ENCODE data around the gene VIT.
"Not testable (repeated sequence)": the region's sequence is repeated elsewhere in the genome, so short reads cannot be mapped to it uniquely, and the experiment has no call there.

Gene VIT

GRCh38 chr2:36678856-36679255, 17.7 kb upstream of the VIT start:
- Histone ChIP-seq H3K27me3 (ENCODE audit: control insufficient read depth, insufficient read depth, low read length) (no peaks in the 10 kb centered on the region), H3K27ac (ENCODE audit: low read depth, low read length) (no peak overlapping the region), H3K4me3 (ENCODE audit: low read depth, low read length) (no peak overlapping the region), H3K9me3 (ENCODE audit: control insufficient read depth, insufficient read depth, low read depth, low read length) (peaks cover 13% of the 10 kb centered on the region; the same call in 1 of the 2 replicates), H3K4me1 (ENCODE audit: control insufficient read depth, insufficient read depth, low read length) (peaks cover 15% of the 10 kb centered on the region; the same call in 1 of the 2 replicates), H3K36me3 (ENCODE audit: control insufficient read depth, insufficient read depth, low read length) (no peaks in the 10 kb centered on the region), H3K9ac (ENCODE audit: low read length) (no peak overlapping the region)

GRCh38 chr2:36680012-36680411, 16.5 kb upstream of the VIT start:
- Histone ChIP-seq H3K9me3 (ENCODE audit: control insufficient read depth, insufficient read depth, low read depth, low read length) (peaks cover 13% of the 10 kb centered on the region; the same call in 1 of the 2 replicates), H3K27me3 (ENCODE audit: control insufficient read depth, insufficient read depth, low read length) (no peaks in the 10 kb centered on the region), H3K9ac (ENCODE audit: low read length) (no peak overlapping the region), H3K27ac (ENCODE audit: low read depth, low read length) (no peak overlapping the region), H3K4me3 (ENCODE audit: low read depth, low read length) (no peak overlapping the region), H3K4me1 (ENCODE audit: control insufficient read depth, insufficient read depth, low read length) (peaks cover 15% of the 10 kb centered on the region; the same call in 1 of the 2 replicates), H3K36me3 (ENCODE audit: control insufficient read depth, insufficient read depth, low read length) (no peaks in the 10 kb centered on the region)

GRCh38 chr2:36682562-36682961, 13.9 kb upstream of the VIT start:
- Histone ChIP-seq H3K4me3 (ENCODE audit: low read depth, low read length) (no peak overlapping the region), H3K27me3 (ENCODE audit: control insufficient read depth, insufficient read depth, low read length) (no peaks in the 10 kb centered on the region), H3K9me3 (ENCODE audit: control insufficient read depth, insufficient read depth, low read depth, low read length) (peaks cover 13% of the 10 kb centered on the region; the same call in 1 of the 2 replicates), H3K4me1 (ENCODE audit: control insufficient read depth, insufficient read depth, low read length) (peaks cover 4% of the 10 kb centered on the region), H3K27ac (ENCODE audit: low read depth, low read length) (no peak overlapping the region), H3K36me3 (ENCODE audit: control insufficient read depth, insufficient read depth, low read length) (no peaks in the 10 kb centered on the region), H3K9ac (ENCODE audit: low read length) (no peak overlapping the region)

- Histone ChIP-seq H3K36me3 (ENCODE audit: control insufficient read depth, insufficient read depth, low read length) (no peaks in the 10 kb centered on the region), H3K9me3 (ENCODE audit: control insufficient read depth, insufficient read depth, low read depth, low read length) (peaks cover 16% of the 10 kb centered on the region; the same call in 1 of the 2 replicates), H3K9ac (ENCODE audit: low read length) (no peak overlapping the region), H3K4me3 (ENCODE audit: low read depth, low read length) (no peak overlapping the region), H3K27me3 (ENCODE audit: control insufficient read depth, insufficient read depth, low read length) (no peaks in the 10 kb centered on the region), H3K4me1 (ENCODE audit: control insufficient read depth, insufficient read depth, low read length) (peaks cover 2% of the 10 kb centered on the region), H3K27ac (ENCODE audit: low read depth, low read length) (no peak overlapping the region)
Observed at GRCh38 chr2:36683002-36683401, 13.5 kb upstream of the VIT start.

- H3K9me3 ChIP-seq (ENCODE audit: control insufficient read depth, insufficient read depth, low read depth, low read length); H3K27ac ChIP-seq (ENCODE audit: low read depth, low read length): not testable (repeated sequence)
Observed at GRCh38 chr2:36688291-36688690, 8.2 kb upstream of the VIT start.

GRCh38 chr2:36689013-36689412, 7.5 kb upstream of the VIT start:
- not testable (repeated sequence) for H3K9me3 ChIP-seq (ENCODE audit: control insufficient read depth, insufficient read depth, low read depth, low read length); H3K36me3 ChIP-seq (ENCODE audit: control insufficient read depth, insufficient read depth, low read length); H3K27ac ChIP-seq (ENCODE audit: low read depth, low read length); H3K4me1 ChIP-seq (ENCODE audit: control insufficient read depth, insufficient read depth, low read length); H3K4me3 ChIP-seq (ENCODE audit: low read depth, low read length); H3K9ac ChIP-seq (ENCODE audit: low read length); H3K27me3 ChIP-seq (ENCODE audit: control insufficient read depth, insufficient read depth, low read length)

More at GRCh38 chr2:36688291-36688690, 8.2 kb upstream of the VIT start:
- not testable (repeated sequence) for H3K9ac ChIP-seq (ENCODE audit: low read length); H3K4me3 ChIP-seq (ENCODE audit: low read depth, low read length); H3K4me1 ChIP-seq (ENCODE audit: control insufficient read depth, insufficient read depth, low read length); H3K27me3 ChIP-seq (ENCODE audit: control insufficient read depth, insufficient read depth, low read length); H3K36me3 ChIP-seq (ENCODE audit: control insufficient read depth, insufficient read depth, low read length)

GRCh38 chr2:36692121-36692520, 4.4 kb upstream of the VIT start:
- Histone ChIP-seq H3K27ac (ENCODE audit: low read depth, low read length) (no peak overlapping the region), H3K9me3 (ENCODE audit: control insufficient read depth, insufficient read depth, low read depth, low read length) (peaks cover 3% of the 10 kb centered on the region; the same call in 1 of the 2 replicates), H3K4me1 (ENCODE audit: control insufficient read depth, insufficient read depth, low read length) (peaks cover 6% of the 10 kb centered on the region), H3K36me3 (ENCODE audit: control insufficient read depth, insufficient read depth, low read length) (no peaks in the 10 kb centered on the region), H3K4me3 (ENCODE audit: low read depth, low read length) (no peak overlapping the region), H3K9ac (ENCODE audit: low read length) (no peak overlapping the region), H3K27me3 (ENCODE audit: control insufficient read depth, insufficient read depth, low read length) (no peaks in the 10 kb centered on the region)

- Histone ChIP-seq H3K27me3 (ENCODE audit: control insufficient read depth, insufficient read depth, low read length) (no peaks in the 10 kb centered on the region), H3K27ac (ENCODE audit: low read depth, low read length) (no peak overlapping the region), H3K9me3 (ENCODE audit: control insufficient read depth, insufficient read depth, low read depth, low read length) (no peaks in the 10 kb centered on the region), H3K4me1 (ENCODE audit: control insufficient read depth, insufficient read depth, low read length) (peaks cover 14% of the 10 kb centered on the region), H3K4me3 (ENCODE audit: low read depth, low read length) (no peak overlapping the region), H3K9ac (ENCODE audit: low read length) (no peak overlapping the region), H3K36me3 (ENCODE audit: control insufficient read depth, insufficient read depth, low read length) (no peaks in the 10 kb centered on the region)
Observed at GRCh38 chr2:36693825-36694224, 2.7 kb upstream of the VIT start.

- H3K9ac ChIP-seq (ENCODE audit: low read length): no peak overlapping the region
- H3K9me3 ChIP-seq (ENCODE audit: control insufficient read depth, insufficient read depth, low read depth, low read length): no peaks in the 10 kb centered on the region
- no peaks in the 10 kb centered on the region for H3K27me3 ChIP-seq (ENCODE audit: control insufficient read depth, insufficient read depth, low read length)
- no peaks in the 10 kb centered on the region for H3K36me3 ChIP-seq (ENCODE audit: control insufficient read depth, insufficient read depth, low read length)
- H3K27ac ChIP-seq (ENCODE audit: low read depth, low read length): no peak overlapping the region
- H3K4me3 ChIP-seq (ENCODE audit: low read depth, low read length): no peak overlapping the region
- peaks cover 16% of the 10 kb centered on the region for H3K4me1 ChIP-seq (ENCODE audit: control insufficient read depth, insufficient read depth, low read length)
Observed at GRCh38 chr2:36695746-36696415, 626 bp upstream of the VIT start.

GRCh38 chr2:36697424-36698066, 1.0 kb downstream of the VIT start:
- Histone ChIP-seq H3K4me3 (ENCODE audit: low read depth, low read length) (peak overlapping the region; percentile 18; the same call in 1 of the 2 replicates), H3K27me3 (ENCODE audit: control insufficient read depth, insufficient read depth, low read length) (no peaks in the 10 kb centered on the region), H3K36me3 (ENCODE audit: control insufficient read depth, insufficient read depth, low read length) (no peaks in the 10 kb centered on the region), H3K9me3 (ENCODE audit: control insufficient read depth, insufficient read depth, low read depth, low read length) (no peaks in the 10 kb centered on the region), H3K9ac (ENCODE audit: low read length) (no peak overlapping the region), H3K4me1 (ENCODE audit: control insufficient read depth, insufficient read depth, low read length) (peaks cover 27% of the 10 kb centered on the region), H3K27ac (ENCODE audit: low read depth, low read length) (peak overlapping the region; percentile 31; the same call in 1 of the 2 replicates)

GRCh38 chr2:36698993-36699392, 2.5 kb downstream of the VIT start:
- Histone ChIP-seq H3K9me3 (ENCODE audit: control insufficient read depth, insufficient read depth, low read depth, low read length) (no peaks in the 10 kb centered on the region), H3K4me3 (ENCODE audit: low read depth, low read length) (no peak overlapping the region), H3K9ac (ENCODE audit: low read length) (no peak overlapping the region), H3K27ac (ENCODE audit: low read depth, low read length) (no peak overlapping the region), H3K27me3 (ENCODE audit: control insufficient read depth, insufficient read depth, low read length) (no peaks in the 10 kb centered on the region), H3K4me1 (ENCODE audit: control insufficient read depth, insufficient read depth, low read length) (peaks cover 27% of the 10 kb centered on the region), H3K36me3 (ENCODE audit: control insufficient read depth, insufficient read depth, low read length) (no peaks in the 10 kb centered on the region)
